B cell (primary cell): ENCODE data around the gene MRPL34.

Source experiments
- CTCF ChIP-seq: fragments of 200-600 bp; IDR thresholded peaks from one replicate; pipeline ENCODE4 v1.8.0; 2022; ENCODE audit warnings: antibody characterized with exemption, mild to moderate bottlenecking
- EZH2 ChIP-seq: IDR thresholded peaks from 2 replicates; pipeline ENCODE4 v1.6.1; 2012; ENCODE audit warnings: borderline replicate concordance, low read depth, mild to moderate bottlenecking, moderate library complexity, low read length; ENCODE audit not compliant: insufficient read depth, poor library complexity, severe bottlenecking

GRCh38 chr19:17305216-17305516 is 506 bp upstream of the MRPL34 start:
- TF ChIP-seq CTCF (no peak), EZH2 (no peak)
